Activated T-helper 17 cell treated with anti-CD3 and anti-CD28 coated beads, Interleukin-2, amount 50 U/mL, for 72 hours (primary cell): ENCODE data around the gene SLC17A2. TPM values are rescaled to one million over a fixed set of nuclear protein-coding genes. Genes with fewer than 3 reads are reported as not detected.
A peak's percentile ranks its signal among the peaks of the same experiment; 100 is the strongest.

Source experiments
- ATAC-seq: fragments of 150-1000 bp; cut with Tn5 transposase; replicated peaks from 2 replicates; pipeline ENCODE4 v1.10.0; 2021; ENCODE audit warnings: mild to moderate bottlenecking, moderate library complexity
- H3K27ac Mint-ChIP-seq: one replicate; pipeline ENCODE4 v1.8.0; 2022; ENCODE audit warnings: mixed read lengths
- H3K27me3 Mint-ChIP-seq: one replicate; pipeline ENCODE4 v1.8.0; 2022; ENCODE audit warnings: mixed read lengths
- H3K36me3 Mint-ChIP-seq: one replicate; pipeline ENCODE4 v1.8.0; 2022; ENCODE audit warnings: low read depth, mild to moderate bottlenecking, mixed read lengths
- H3K4me1 Mint-ChIP-seq: one replicate; pipeline ENCODE4 v1.8.0; 2022; ENCODE audit warnings: mixed read lengths
- H3K4me3 Mint-ChIP-seq: one replicate; pipeline ENCODE4 v1.8.0; 2022; ENCODE audit warnings: mild to moderate bottlenecking, mixed read lengths
- H3K9me3 Mint-ChIP-seq: one replicate; pipeline ENCODE4 v1.8.0; 2022; ENCODE audit warnings: mixed read lengths
- total RNA-seq, 2 donors: library from RNA; stranded (reverse); gene quantifications; one replicate each; pipeline ENCODE4 v1.2.3, GENCODE V29; 2022

SLC17A2 gene
- total RNA-seq, 2 donors from 2014 or later = not detected

DNA sequence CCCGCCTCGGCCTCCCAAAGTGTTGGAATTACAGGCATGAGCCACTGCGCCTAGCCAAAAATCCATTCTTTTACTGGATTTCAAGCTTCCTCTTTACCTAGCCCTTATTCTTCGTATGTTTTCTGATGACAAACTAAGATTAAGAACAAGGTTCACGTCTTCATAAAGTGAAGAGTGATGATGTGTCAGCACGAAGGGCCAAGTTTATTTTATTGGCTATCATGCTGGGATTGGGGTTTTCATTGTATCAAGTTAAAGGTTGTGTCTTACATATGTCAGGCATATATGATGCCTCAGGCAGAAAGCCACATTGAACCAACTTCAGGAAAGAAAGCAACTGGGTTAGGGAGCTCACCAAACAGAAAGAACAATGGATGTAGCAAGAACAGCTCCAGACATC, 36.7 kb downstream of the SLC17A2 start:
- H3K27me3 Mint-ChIP-seq = no peaks in the 10 kb centered on the region

DNA sequence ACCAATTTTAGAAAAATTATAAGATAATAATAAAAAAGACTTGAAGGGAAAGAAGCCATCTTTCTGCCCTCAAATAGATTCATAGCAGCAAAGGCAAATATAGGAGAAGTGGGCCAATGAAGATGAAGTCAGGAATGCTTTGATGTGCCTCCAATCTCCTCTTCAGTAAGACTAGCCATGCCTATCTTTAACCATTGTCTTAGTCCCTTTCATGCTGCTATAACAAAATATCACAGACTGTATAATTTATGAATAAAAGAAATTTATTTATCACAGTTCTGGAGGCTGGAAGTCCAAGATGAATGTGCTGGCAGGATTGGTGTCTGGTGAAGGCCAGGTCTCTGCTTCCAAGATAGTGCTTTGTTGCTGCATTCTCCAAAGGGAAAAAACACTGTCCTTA, 37.6 kb downstream of the SLC17A2 start:
- H3K4me1 Mint-ChIP-seq = no peaks in the 10 kb centered on the region
- no peak overlapping the region for H3K27ac Mint-ChIP-seq
- no peaks in the 10 kb centered on the region for H3K36me3 Mint-ChIP-seq
- no peaks in the 10 kb centered on the region for H3K27me3 Mint-ChIP-seq
- ATAC-seq = no peak
- H3K9me3 Mint-ChIP-seq = no peaks in the 10 kb centered on the region
- H3K4me3 Mint-ChIP-seq = no peak overlapping the region

More for the DNA sequence above, 36.7 kb downstream of the SLC17A2 start:
- H3K4me1 Mint-ChIP-seq = no peaks in the 10 kb centered on the region
- no peaks in the 10 kb centered on the region for H3K36me3 Mint-ChIP-seq
- no peak overlapping the region for H3K4me3 Mint-ChIP-seq
- no peak for ATAC-seq
- H3K9me3 Mint-ChIP-seq = no peaks in the 10 kb centered on the region
- no peak overlapping the region for H3K27ac Mint-ChIP-seq

DNA sequence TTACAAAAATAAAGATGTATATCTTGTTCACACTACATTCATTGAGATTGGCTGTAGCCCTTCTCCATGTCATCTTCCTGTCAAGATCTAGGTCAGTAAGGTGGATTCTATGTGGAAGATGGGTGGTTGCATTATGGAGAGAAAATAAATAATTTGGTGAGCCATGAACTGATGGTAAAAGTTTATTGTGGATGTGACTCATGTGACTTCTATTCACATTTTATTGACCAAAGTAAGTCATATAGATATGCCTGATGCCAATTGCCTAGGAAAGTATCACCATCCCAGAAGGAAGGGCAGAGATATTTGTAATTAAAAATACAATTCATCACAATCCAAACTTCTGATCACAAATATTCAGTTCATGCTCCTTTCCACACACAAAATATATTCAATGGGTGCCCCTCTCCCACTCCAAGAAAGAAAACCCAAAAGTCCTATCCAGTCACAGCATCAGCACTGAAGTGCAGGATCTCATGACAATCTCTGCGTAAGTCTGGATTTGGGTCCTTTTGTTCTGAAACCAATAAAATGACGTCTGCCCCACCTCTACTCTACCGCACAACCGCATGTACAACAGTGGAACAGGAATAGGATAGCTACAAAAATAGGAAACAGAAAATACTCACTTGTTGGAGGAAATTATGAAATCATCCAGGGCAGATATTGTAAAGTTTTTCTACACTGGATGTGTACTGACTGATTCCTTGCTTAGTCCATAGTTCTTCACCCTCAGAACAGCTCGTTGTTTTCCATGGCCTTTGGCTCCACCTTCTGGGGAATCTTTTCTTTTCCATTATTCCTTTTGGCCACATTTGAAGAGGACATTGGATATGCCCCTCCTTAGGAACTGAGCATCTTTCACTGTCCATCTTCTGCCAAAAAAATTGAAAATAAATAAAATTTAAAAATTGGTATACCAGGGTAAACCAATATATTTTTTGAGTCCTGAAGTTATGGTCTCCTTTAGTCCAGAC, 40.3 kb downstream of the SLC17A2 start:
- H3K27me3 Mint-ChIP-seq = no peaks in the 10 kb centered on the region
- no peak overlapping the region for H3K4me3 Mint-ChIP-seq
- no peaks in the 10 kb centered on the region for H3K36me3 Mint-ChIP-seq
- no peaks in the 10 kb centered on the region for H3K4me1 Mint-ChIP-seq
- no peak overlapping the region for H3K27ac Mint-ChIP-seq
- peak; percentile 55 for ATAC-seq
- H3K9me3 Mint-ChIP-seq = no peaks in the 10 kb centered on the region

DNA sequence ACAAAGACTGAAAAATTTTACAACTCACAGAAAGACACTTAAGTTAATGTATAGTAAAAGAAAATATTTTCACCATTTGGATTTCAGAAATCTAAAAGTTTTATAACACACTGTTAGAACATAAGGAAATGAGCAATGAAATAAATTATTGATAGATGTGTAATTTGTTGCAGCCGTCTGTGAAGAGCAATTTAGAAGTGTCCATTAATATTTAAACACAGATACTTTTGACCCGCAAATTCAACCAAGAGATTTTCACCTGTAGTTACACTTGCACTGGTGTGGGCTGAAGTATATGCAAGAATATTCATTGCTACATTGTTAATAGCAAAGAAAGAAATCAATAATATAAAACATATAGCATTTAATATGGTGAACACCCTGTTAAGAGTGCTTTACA, 41.9 kb downstream of the SLC17A2 start:
- H3K27me3 Mint-ChIP-seq = no peaks in the 10 kb centered on the region
- no peak overlapping the region for H3K4me3 Mint-ChIP-seq
- ATAC-seq = no peak
- H3K9me3 Mint-ChIP-seq = no peaks in the 10 kb centered on the region
- H3K36me3 Mint-ChIP-seq = no peaks in the 10 kb centered on the region
- H3K4me1 Mint-ChIP-seq = no peaks in the 10 kb centered on the region
- H3K27ac Mint-ChIP-seq = no peak overlapping the region

DNA sequence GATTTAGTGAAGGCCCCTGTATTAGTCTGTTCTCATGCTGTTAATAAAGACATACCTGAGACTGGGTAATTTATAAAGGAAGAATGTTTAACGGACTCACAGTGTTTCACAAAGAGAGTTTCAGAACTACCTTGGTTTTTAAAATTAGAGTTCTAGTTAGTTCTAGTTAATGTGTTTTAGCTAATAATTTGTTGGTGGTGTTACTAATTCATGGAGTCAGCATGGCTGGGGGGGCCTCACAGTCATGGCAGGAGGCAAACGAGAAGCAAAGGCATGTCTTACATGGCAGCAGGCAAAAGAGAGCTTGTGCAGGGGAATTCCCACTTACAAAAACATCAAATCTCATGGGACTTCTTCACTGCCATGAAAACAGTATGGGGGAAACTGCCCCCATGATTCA, 44.4 kb downstream of the SLC17A2 start:
- Mint-ChIP-seq H3K4me3 (no peak overlapping the region), H3K27me3 (no peaks in the 10 kb centered on the region), H3K36me3 (no peaks in the 10 kb centered on the region), H3K9me3 (no peaks in the 10 kb centered on the region), H3K4me1 (no peaks in the 10 kb centered on the region), H3K27ac (no peak overlapping the region)
- ATAC-seq = no peak

DNA sequence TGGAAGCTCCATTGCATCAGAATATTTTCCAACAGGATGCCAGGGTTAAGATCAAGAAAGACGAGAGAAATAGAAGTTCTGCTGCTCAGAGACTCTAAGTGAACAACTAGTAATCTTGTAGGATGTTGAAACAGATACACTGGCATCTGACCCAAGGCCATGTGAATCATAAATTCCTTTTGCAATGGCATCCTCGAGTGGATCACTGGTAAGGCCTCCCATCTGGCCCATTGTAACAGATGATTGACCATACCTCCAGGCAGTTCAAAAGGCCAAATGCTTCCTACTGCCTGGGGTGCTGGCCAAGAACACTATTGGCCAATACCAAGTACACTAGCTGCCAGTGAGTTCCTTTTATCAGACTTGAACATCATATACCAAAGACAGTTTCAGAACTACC, 46.5 kb downstream of the SLC17A2 start:
- no peaks in the 10 kb centered on the region for H3K9me3 Mint-ChIP-seq
- ATAC-seq = no peak
- H3K36me3 Mint-ChIP-seq = no peaks in the 10 kb centered on the region
- no peaks in the 10 kb centered on the region for H3K4me1 Mint-ChIP-seq
- H3K4me3 Mint-ChIP-seq = no peak overlapping the region
- H3K27ac Mint-ChIP-seq = no peak overlapping the region
- no peaks in the 10 kb centered on the region for H3K27me3 Mint-ChIP-seq

DNA sequence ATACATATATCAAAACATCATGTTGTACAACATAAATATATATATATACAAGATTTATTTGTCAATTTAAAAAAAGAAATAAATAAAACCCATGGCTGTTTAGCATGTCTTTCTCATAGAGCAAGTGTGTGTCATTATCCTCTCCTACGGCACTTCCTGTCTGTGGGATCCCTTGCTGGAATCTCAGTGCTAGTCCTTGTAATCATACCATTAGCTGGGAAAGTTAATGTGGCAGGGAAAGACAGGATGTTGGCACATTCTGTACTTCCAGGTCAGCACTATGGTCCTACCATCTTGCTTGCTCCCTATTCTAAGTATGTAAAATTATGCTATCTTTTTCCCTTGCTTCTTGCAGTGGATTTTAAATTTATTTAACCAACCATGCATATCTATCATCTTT, 47.0 kb downstream of the SLC17A2 start:
- ATAC-seq = no peak
- H3K36me3 Mint-ChIP-seq = no peaks in the 10 kb centered on the region
- H3K4me1 Mint-ChIP-seq = no peaks in the 10 kb centered on the region
- no peak overlapping the region for H3K4me3 Mint-ChIP-seq
- no peaks in the 10 kb centered on the region for H3K9me3 Mint-ChIP-seq
- no peak overlapping the region for H3K27ac Mint-ChIP-seq
- peaks cover 3% of the 10 kb centered on the region for H3K27me3 Mint-ChIP-seq

DNA sequence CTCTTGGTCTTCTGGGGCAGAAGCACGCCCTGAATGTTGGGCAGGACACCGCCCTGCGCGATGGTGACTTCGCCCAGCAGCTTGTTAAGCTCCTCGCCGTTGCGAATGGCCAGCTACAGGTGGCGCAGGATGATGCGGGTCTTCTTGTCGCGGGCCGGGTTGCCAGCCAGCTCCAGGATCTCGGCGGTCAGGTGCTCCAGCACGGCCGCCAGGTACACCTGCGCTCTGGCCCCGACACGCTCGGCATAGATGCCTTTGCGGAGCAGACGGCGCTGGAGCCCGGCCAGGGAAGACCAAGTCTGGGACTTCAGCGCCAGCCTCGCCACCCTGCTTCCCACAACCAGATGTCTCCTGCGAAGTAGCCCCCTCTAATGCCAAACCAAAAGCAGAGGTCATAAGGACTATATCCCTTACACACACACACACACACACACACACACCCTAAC, 48.4 kb downstream of the SLC17A2 start:
- H3K9me3 Mint-ChIP-seq = no peaks in the 10 kb centered on the region
- peaks cover 3% of the 10 kb centered on the region for H3K27me3 Mint-ChIP-seq
- peak overlapping the region; percentile 72 for H3K4me3 Mint-ChIP-seq
- H3K4me1 Mint-ChIP-seq = no peaks in the 10 kb centered on the region
- no peaks in the 10 kb centered on the region for H3K36me3 Mint-ChIP-seq
- ATAC-seq = peak; percentile 81
- no peak overlapping the region for H3K27ac Mint-ChIP-seq

DNA sequence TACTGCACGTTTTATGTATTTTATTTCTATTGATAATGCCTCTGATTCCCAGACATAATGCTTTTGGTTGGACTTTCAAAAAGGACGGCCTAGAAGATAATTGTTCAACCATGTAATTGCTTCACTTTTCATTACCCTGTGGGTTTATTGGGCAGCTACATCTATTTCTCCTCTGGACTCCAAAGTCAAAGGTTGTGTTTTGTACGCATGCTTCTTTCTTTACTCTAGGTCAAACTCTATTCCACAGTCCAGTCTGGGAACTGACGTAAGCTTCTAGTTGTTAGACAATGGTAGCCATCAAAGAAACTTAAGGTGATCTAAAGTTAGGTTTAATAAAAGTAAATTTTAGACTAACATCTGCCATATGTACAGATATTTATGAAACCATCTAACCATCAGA, 49.9 kb downstream of the SLC17A2 start:
- Mint-ChIP-seq H3K27ac (no peak overlapping the region), H3K4me1 (no peaks in the 10 kb centered on the region), H3K27me3 (peaks cover 3% of the 10 kb centered on the region), H3K4me3 (no peak overlapping the region), H3K36me3 (no peaks in the 10 kb centered on the region), H3K9me3 (no peaks in the 10 kb centered on the region)
- no peak for ATAC-seq

DNA sequence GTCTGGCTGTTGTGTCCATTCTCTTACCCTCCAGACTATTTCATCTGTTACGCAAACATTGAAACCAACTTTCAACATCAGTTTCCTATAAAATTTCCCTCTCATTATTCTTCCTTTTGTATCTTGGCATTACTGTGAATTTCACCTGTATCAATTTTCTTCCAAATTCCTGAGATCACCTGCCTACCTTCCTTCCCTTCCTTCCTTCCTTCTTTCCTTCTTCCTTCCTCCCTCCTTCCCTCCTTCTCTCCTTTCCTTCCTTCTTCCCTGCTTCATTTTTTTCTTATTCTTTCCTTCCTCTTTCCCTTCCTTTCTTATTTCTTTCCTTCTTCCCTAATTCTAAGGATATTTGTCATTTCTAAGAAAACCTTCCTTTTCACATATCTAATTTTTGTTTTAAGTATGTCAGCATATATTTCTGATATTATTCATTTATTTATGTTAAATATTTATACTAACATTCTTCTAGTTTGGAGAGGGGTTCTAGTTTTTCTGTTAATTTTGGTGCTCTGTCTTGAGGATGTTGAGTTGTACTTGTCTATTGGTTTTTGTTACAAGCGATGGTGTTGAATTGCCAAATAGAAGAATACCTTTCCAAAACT, 51.7 kb downstream of the SLC17A2 start:
- ATAC-seq = no peak

DNA sequence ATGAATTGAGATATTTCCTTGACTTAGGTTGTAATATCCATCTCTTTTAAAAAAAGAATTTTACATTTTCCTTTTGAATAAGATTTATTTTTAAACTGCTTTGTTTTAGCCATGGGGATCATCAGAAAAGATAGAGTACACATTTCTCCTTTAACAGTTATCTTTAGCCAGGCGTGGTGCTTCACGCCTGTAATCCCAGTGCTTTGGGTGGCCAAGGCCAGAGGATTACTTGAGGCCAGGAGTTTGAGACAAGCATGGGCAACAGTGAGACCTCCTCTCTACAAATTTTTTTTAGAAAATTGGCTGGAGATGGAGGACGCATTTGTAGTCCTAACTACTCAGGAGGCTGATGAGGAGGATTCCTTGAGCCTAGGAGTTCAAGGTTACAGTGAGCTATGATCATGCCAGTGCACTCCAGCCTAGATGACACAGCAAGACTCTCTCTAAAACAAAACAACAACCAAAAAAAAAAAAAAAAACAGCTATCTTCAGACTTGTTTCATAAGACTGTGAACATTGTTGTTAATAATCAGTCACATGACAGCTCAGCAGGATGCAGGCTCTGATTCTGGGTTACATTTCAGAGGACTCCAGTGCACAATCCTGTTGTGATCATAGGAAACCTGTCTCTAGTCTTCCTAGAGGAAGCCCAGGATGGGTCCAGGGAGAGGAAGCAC, 54.4 kb downstream of the SLC17A2 start:
- Mint-ChIP-seq H3K9me3 (no peaks in the 10 kb centered on the region), H3K4me1 (peaks cover 14% of the 10 kb centered on the region), H3K27ac (no peak overlapping the region), H3K4me3 (no peak overlapping the region), H3K36me3 (no peaks in the 10 kb centered on the region), H3K27me3 (peaks cover 3% of the 10 kb centered on the region)
- no peak for ATAC-seq

More for the DNA sequence above, 51.7 kb downstream of the SLC17A2 start:
- H3K36me3 Mint-ChIP-seq = no peaks in the 10 kb centered on the region
- H3K4me3 Mint-ChIP-seq = no peak overlapping the region
- no peak overlapping the region for H3K27ac Mint-ChIP-seq
- peaks cover 6% of the 10 kb centered on the region for H3K4me1 Mint-ChIP-seq
- H3K27me3 Mint-ChIP-seq = peaks cover 3% of the 10 kb centered on the region
- no peaks in the 10 kb centered on the region for H3K9me3 Mint-ChIP-seq

DNA sequence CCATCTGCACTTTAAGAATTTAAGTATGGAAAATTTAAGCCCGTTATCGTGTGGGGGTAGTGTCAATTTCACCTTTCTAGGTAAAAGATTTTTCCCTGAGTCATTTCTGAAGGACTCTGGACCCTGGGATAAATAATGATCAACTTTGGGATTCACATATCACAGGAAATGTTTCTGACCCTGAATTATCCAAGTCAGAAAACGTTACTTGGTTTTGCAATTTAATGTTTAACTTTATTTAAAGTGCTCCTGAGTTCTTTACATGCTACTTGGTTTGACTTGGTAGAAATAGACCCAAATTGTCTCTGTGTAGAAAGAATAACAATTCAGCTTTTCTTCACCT, 55.0 kb downstream of the SLC17A2 start:
- H3K9me3 Mint-ChIP-seq = no peaks in the 10 kb centered on the region

DNA sequence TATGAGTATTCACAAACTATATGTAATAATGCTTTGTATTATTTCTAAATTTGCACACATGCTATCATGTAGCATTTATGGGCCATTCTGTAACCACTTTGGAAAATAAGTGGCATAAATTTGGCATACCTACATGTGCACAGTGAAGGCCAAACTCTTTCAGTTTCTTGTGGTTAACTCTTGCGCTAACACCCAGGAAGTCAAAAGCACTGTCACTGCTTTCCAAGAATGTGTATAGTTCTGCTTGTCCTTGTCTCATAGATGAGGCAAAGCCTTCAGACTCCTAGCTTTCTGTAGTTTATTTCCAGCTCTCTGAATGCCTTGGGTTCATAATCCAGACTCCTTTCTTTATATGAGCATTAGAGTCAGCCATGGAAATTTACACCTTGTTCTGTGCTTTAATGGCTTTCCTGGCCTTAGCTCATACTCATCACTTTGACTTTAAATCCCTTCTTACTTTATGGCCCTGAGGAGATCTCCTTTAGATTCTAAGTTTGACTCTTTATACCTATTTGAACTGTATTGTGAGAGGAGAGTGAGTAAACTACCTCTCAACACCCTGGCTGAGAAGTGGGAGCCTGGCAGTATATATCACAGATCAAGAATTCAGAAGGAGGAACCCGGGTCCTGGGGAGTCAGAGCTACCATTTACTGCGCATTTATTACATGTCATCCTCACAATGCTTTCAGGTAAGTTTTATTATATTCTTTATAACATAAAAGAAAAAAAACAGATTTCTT, 55.5 kb downstream of the SLC17A2 start:
- Mint-ChIP-seq H3K36me3 (no peaks in the 10 kb centered on the region), H3K27ac (no peak overlapping the region), H3K9me3 (no peaks in the 10 kb centered on the region), H3K27me3 (peaks cover 3% of the 10 kb centered on the region), H3K4me3 (peak overlapping the region; percentile 3), H3K4me1 (peaks cover 14% of the 10 kb centered on the region)
- ATAC-seq = peak; percentile 56

More for the DNA sequence above, 55.0 kb downstream of the SLC17A2 start:
- Mint-ChIP-seq H3K36me3 (no peaks in the 10 kb centered on the region), H3K4me3 (no peak overlapping the region), H3K27me3 (peaks cover 3% of the 10 kb centered on the region), H3K27ac (no peak overlapping the region), H3K4me1 (peaks cover 14% of the 10 kb centered on the region)
- ATAC-seq = no peak

DNA sequence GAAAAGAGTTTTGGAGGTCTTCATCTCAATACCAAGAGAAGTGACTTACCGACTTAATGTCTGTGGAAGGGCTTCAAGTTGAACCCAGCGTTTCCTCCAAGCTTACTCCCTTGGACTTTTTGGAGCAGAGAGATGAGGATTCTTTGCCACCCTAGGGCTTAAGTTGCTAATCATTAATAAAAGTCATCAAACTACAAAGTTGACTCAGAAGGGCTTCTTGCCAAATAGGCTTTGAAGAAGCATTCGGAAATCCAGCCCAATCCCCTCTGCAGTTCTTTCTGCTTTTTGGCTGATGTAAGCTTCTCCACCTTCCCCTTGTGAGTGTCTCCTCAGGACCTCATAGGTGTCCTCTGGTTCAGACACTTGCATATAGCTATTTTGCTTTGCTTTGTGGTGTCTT, 56.4 kb downstream of the SLC17A2 start, which contains the start of gene SLC17A3:
SLC17A3 (minus strand) TSS at position 126 of the 400 bp plus-strand sequence. CDS start 5,856 bp downstream, outside the sequence.
- H3K27ac Mint-ChIP-seq = no peak within 1 kb of the TSS

More for the DNA sequence above, 56.4 kb downstream of the SLC17A2 start, which contains the start of gene SLC17A3:
- peaks cover 3% of the 10 kb centered on the region for H3K27me3 Mint-ChIP-seq
- no peaks in the 10 kb centered on the region for H3K9me3 Mint-ChIP-seq
- ATAC-seq = no peak
- H3K4me3 Mint-ChIP-seq = peak within 1 kb of the TSS; percentile 3
- H3K4me1 Mint-ChIP-seq = peaks cover 14% of the 10 kb centered on the region
- H3K36me3 Mint-ChIP-seq = no peaks in the 10 kb centered on the region
